ENCODE data around the gene PPIL1. TPM values are rescaled to one million over a fixed set of nuclear protein-coding genes. Genes with fewer than 3 reads are reported as not detected.

PPIL1 gene
- total and polyA plus RNA-seq, 2 of the 4 experiments (the other 2 are of a cell fraction), result 28.4 to 58.4 TPM

DNA sequence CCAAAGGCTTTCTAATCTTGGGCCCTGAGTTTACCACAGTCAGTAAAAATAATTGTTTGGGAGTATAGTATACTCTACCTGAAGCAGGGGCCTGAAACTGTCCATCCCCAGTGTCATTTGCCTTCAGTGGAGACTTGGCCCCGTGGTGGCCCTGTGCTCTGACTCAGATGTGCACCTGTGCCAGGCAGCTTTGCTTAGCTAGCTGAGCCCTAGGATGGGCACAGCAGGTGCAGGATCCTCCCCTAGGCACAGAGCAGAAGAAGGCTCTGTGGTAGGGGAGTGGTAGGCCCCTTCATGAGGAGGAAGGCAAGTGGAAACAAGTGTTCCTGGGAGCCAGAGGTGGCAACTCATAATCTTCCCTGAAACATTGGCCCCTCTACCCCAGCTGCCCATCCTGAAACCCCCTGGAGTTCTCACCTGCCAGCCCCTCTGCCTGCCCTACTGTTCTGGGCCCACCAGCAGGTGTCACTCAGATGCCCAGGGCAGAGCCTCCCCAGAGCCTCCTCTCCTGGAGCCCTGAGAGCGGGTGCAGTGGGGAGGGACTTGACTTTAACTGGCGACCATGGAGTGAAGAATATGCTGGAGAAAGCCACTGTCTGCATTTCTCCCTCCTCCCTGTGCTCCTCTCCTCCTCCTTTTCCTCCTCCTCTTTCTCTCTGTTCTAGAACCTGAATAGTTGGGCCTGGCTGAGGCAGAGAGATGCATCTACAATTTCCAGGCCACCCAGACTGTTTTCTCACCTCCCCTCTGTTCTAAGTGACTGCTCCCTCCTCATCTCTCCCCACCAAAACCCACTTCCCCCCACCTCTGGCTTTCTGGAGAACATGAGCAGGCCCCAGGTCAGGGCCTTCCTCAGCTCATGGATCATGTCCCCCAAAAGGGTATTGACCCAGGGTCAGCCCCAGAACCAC is 38.2 kb downstream of the PPIL1 start:
- Histone ChIP-seq H3K4me3 (ENCODE audit: insufficient read depth, low read depth, low read length) (no peak overlapping the region), H2AK9ac (replicated peaks; ENCODE audit: low read depth, low read length, poor library complexity) (no peak overlapping the region), H4K20me1 (ENCODE audit: insufficient read depth, low read length) (no peaks in the 10 kb centered on the region), H3K56ac (ENCODE audit: extremely low read depth, insufficient read depth, low read length) (no peak overlapping the region), H3K4ac (ENCODE audit: low read depth, low read length) (no peak overlapping the region), H3K36me3 (ENCODE audit: control insufficient read depth, insufficient read depth, low read length) (no peaks in the 10 kb centered on the region), H2AFZ (replicated peaks; ENCODE audit: low read length, poor library complexity) (no peak overlapping the region), H3K27me3 (ENCODE audit: control insufficient read depth, insufficient read depth, low read length) (peaks cover 57% of the 10 kb centered on the region), H2BK120ac (ENCODE audit: low read depth, low read length) (no peak overlapping the region), H3K9me3 (ENCODE audit: control insufficient read depth, insufficient read depth, low read length) (no peaks in the 10 kb centered on the region), H3K79me1 (ENCODE audit: low read depth in 1 of 2, low read length in 2 of 2) (no peaks in the 10 kb centered on the region), H3K23ac (ENCODE audit: low read depth, low read length) (no peak overlapping the region), H3K18ac (ENCODE audit: low read depth, low read length) (no peak overlapping the region), H2AK5ac (ENCODE audit: low read depth, low read length) (no peak overlapping the region), H4K91ac (ENCODE audit: insufficient read depth, low read depth, low read length) (no peak overlapping the region), H3K4me1 (ENCODE audit: control insufficient read depth, insufficient read depth, low read length) (peaks cover 8% of the 10 kb centered on the region; the same call in 1 of the 2 replicates), H4K8ac (ENCODE audit: low read depth in 2 of 2, low read length in 2 of 2) (no peak overlapping the region), H3K9me1 (ENCODE audit: insufficient read depth, low read length) (no peaks in the 10 kb centered on the region), H3K4me2 (ENCODE audit: low read depth, low read length) (no peak overlapping the region), H2BK15ac (ENCODE audit: low read depth, low read length) (no peak overlapping the region), H3K27ac (ENCODE audit: insufficient read depth, low read length) (no peak overlapping the region), H2BK20ac (ENCODE audit: low read depth, low read length) (no peak overlapping the region), H3K14ac (replicated peaks; ENCODE audit: low read depth, low read length) (no peak overlapping the region), H2BK5ac (ENCODE audit: low read depth, low read length, poor library complexity, severe bottlenecking) (no peak overlapping the region), H3K9ac (ENCODE audit: low read depth, low read length) (no peak overlapping the region), H4K5ac (ENCODE audit: low read depth, low read length) (no peak overlapping the region)
- dilution Hi-C loops (cut with HindIII; ENCODE audit: low sequenced_read_pairs, unreplicated experiment), result no loop called here
- 60% methylated on average over 1 of the region's 3 CpGs; no CpG with 5 or more reads in 1 of the 2 experiments for WGBS, 2 experiments (ENCODE audit: extremely low coverage in 2 of 2, insufficient read length in 1 of 2)
- no peak for DNase-seq
- BruUV-seq (replicated peaks), result no TSS peak
- ATAC-seq (ENCODE audit: low read depth), result no peak
- intact Hi-C loops (cut with micrococcal nuclease), result loop anchor here (5.0 kb wide), 1 partner anchor 44 kb away; no protein-coding TSS in a partner anchor
- in situ Hi-C loops (cut with MboI; ENCODE audit: low sequenced_read_pairs), result no loop called here
- CTCF ChIA-PET, result interaction anchor here (1.6 kb wide), 1 partner anchor 182 kb away, joined by 4 read pairs; no protein-coding TSS in a partner anchor
- POLR2A ChIA-PET (ENCODE audit: unreplicated experiment), result no interaction called here
- no peak for TF ChIP-seq CHD1 (IDR thresholded peaks at IDR 0.05; ENCODE audit: low read depth, low read length)
- TF ChIP-seq CEBPB (IDR thresholded peaks at IDR 0.05; ENCODE audit: low read depth, low read length), result no peak
- no peak for TF ChIP-seq NFE2L2 (IDR thresholded peaks at IDR 0.05; ENCODE audit: low read depth, low read length)
- TF ChIP-seq RCOR1 (IDR thresholded peaks at IDR 0.05; ENCODE audit: insufficient replicate concordance, low read length), result no peak
- no peak for TF ChIP-seq BHLHE40 (IDR thresholded peaks at IDR 0.05; ENCODE audit: low read depth, low read length)
- TF ChIP-seq, protein P1, sequence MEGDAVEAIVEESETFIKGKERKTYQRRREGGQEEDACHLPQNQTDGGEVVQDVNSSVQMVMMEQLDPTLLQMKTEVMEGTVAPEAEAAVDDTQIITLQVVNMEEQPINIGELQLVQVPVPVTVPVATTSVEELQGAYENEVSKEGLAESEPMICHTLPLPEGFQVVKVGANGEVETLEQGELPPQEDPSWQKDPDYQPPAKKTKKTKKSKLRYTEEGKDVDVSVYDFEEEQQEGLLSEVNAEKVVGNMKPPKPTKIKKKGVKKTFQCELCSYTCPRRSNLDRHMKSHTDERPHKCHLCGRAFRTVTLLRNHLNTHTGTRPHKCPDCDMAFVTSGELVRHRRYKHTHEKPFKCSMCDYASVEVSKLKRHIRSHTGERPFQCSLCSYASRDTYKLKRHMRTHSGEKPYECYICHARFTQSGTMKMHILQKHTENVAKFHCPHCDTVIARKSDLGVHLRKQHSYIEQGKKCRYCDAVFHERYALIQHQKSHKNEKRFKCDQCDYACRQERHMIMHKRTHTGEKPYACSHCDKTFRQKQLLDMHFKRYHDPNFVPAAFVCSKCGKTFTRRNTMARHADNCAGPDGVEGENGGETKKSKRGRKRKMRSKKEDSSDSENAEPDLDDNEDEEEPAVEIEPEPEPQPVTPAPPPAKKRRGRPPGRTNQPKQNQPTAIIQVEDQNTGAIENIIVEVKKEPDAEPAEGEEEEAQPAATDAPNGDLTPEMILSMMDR (conservative IDR thresholded peaks at IDR 0.05; ENCODE audit: low read depth, low read length), result no peak
- no peak for TF ChIP-seq RFX5 (IDR thresholded peaks at IDR 0.05; ENCODE audit: low read depth, low read length)
- TF ChIP-seq RAD21 (IDR thresholded peaks at IDR 0.05; ENCODE audit: low read length), result no peak
- TF ChIP-seq, protein P2, sequence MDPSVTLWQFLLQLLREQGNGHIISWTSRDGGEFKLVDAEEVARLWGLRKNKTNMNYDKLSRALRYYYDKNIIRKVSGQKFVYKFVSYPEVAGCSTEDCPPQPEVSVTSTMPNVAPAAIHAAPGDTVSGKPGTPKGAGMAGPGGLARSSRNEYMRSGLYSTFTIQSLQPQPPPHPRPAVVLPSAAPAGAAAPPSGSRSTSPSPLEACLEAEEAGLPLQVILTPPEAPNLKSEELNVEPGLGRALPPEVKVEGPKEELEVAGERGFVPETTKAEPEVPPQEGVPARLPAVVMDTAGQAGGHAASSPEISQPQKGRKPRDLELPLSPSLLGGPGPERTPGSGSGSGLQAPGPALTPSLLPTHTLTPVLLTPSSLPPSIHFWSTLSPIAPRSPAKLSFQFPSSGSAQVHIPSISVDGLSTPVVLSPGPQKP (IDR thresholded peaks at IDR 0.05; ENCODE audit: borderline replicate concordance, low read depth, low read length), result no peak
- TF ChIP-seq POLR2A (IDR thresholded peaks at IDR 0.05; ENCODE audit: low read depth, low read length), result no peak
- TF ChIP-seq MXI1 (IDR thresholded peaks at IDR 0.05; ENCODE audit: borderline replicate concordance, low read depth, low read length), result no peak
- no peak for TF ChIP-seq MAFK (IDR thresholded peaks at IDR 0.05; ENCODE audit: low read depth, low read length)
- TF ChIP-seq MAZ (IDR thresholded peaks at IDR 0.05; ENCODE audit: borderline replicate concordance, low read depth, low read length), result no peak
- TF ChIP-seq, protein P3, sequence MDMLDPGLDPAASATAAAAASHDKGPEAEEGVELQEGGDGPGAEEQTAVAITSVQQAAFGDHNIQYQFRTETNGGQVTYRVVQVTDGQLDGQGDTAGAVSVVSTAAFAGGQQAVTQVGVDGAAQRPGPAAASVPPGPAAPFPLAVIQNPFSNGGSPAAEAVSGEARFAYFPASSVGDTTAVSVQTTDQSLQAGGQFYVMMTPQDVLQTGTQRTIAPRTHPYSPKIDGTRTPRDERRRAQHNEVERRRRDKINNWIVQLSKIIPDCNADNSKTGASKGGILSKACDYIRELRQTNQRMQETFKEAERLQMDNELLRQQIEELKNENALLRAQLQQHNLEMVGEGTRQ (IDR thresholded peaks at IDR 0.05; ENCODE audit: low read depth, low read length), result no peak

Measured in IMR-90 (cell line).